HG03565 (cell line): ENCODE results near the gene JAG2.

Source experiments
- ATAC-seq: cut with Tn5 transposase; IDR thresholded peaks from one replicate; pipeline ENCODE4 v1.9.1; 2021; ENCODE audit warnings: mild to moderate bottlenecking, moderate library complexity; ENCODE audit not compliant: unreplicated experiment

Gene JAG2

DNA sequence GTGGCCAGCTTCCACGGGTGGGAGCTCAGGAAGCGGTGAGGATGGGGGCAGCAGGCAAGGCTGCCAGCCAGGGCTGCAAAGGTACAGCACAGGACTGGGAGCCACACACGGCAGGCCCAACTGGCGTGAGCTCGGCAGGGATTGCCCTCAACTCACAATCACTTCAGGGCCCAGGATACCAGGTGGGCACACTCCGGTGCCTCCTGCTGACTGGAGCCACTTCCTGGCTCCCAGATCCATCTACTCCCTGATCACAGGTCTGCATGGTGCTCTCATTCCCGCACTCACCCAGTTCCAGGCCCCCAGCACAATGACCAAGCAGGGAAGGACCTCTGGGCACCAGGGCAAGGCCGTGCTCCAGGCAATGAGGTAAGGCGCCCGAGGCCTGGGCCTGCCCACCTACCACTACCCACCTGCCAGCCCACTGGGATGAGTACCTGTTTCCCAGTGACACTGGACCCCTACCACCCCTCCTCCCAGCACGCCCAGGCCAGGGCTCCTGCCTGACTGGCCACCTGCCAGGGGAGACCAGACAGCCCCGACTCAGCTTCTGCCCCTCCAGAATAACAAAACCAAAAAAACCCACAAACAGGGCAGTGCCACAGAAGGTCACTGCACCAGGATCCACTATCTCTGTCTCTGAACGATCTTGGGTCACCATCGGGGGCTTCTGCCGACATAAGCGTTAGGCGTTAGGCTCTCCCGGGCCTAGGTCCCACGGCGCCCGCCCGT, 1.8 kb downstream of the JAG2 start:
- ATAC-seq, result no peak

DNA sequence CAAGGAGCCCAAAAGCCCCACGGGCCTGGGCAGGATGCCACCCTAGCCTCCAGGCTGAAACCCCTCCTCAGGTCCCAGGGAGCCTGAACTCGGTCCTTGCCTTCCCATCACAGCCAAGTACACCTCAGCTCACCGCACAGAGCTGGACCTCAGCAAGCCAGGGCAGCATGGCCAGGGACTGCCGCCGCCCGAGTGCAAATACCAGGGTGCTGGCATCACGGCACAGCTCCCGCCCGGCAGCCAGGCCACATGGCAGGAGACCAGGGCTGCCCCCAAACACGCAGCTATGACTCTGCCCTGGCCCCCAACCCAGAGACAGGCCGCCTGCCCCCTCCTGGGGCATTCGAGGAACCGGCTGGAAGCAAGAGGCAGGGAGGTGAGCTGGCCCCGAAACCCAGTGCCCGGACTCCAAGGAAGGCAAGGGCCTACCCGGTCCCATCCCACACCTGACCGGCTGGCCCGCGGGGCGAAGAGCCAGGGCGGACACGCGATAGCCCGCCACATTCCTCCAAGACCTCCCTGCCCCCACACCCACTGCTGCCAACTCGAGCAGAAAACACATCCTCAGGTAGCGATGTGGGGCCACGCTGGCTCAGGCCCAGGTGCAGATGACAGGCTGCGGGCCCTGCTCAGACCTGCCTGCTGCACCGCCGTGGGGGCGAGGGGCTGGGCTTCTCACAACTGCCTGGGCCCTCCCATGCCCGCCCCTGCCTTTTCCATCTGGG, 2.7 kb downstream of the JAG2 start:
- ATAC-seq, result no peak

DNA sequence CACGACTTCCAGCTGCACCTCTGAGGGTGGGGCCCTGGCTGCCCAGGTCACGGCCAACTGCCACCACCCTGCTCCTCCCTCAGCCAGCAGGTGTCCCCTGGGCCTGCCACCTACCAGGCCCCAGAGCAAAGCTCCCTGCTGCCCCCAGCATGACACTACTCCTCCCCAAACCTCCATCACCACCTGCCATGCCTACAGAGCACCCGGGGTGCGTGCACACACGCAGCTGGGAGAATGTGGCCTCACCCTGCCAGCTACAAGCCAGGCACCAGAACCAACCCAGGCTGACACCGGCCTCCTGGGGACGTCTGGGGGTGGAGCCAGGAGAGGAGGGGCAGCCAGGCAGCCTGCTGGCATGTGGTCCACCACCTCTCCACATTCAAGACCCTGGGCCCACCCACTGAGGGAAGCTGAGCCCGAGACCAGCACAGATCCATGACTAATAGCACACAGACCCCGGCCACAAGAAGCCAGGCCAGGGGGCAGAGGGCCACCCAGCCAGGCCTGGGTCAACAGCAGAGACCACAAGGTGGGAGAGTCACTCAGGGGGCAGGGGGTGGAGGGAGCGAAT, 3.4 kb downstream of the JAG2 start:
- ATAC-seq, result no peak

DNA sequence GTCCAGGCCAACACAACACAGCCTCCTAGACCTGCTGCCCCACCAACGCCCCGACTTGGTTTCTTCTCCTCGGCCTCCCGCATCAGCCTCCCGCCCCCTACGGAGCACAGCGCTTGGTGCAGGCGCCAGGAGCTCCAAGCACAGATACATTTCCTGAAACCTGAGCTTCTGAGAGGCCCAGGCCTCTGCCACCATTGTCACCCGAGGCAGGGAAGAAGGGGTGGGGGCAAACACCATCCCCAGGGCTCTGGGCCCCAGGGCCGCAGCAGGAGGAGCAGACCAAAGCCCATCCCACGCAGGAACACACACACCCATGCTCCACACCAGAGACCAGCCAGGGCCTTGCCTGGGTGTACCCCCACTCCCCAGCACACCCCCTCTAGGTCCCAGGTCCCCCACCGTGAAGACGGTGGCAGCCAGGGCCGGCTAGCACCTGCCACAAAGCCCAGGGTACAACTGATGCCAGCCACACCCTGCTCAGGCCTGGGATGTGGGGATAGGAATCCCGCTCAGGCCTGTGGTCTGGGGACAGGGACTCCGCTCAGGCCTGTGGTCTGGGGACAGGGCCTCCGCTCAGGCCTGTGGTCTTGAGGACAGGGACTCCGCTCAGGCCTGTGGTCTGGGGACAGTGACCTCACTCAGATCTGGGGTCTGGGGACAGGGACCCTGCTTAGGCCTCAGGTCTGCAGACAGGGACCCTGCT, 5.4 kb downstream of the JAG2 start:
- ATAC-seq, result no peak

DNA sequence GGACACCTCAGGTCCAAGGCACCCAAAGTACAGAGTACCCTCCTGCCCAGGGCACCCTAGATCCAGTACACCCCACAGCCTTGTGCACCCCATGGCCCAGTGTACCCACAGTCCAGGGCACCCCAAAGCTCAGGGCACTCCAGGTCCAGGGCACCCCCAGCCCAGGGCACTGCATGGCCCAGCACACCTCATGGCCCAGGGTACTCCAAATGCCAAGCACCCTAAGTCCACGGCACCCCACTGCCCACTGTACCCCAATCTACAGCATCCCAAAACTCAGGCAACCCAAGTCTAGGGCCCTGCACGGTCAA, 6.0 kb downstream of the JAG2 start:
- no peak for ATAC-seq

DNA sequence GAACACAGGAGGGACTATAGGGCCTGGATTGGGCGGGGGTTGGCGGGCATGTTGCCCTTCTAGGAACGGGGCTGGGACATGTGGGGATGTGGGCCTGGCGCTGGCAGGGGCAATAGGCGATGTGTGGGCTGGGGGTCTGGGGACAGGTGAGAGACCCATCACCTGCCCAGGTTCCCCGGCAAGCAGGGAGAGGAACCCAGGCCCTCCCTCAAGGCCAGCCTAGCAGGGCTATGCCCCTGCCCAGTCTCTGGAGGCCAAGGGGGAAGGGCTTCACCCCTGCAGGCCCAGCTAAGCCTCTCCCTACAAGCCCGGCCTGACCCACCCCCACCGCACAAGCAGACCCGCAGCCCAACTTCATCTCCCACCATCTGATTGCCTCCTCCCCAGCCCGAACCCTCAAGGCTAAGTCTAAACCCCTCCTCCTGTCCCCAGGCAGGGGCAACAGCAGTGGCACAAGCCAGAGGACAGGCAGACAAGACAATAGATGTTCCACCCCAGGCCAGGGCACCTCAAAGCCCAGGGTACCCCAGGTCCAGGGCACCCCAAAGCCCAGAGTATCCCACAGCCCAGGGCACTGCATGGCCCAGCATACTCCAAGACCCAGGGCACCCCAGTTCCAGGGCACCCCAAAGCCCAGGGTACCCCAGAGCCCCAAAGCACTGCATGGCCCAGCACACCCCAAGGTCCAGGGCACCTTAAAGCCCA, 6.5 kb downstream of the JAG2 start:
- ATAC-seq, result no peak

DNA sequence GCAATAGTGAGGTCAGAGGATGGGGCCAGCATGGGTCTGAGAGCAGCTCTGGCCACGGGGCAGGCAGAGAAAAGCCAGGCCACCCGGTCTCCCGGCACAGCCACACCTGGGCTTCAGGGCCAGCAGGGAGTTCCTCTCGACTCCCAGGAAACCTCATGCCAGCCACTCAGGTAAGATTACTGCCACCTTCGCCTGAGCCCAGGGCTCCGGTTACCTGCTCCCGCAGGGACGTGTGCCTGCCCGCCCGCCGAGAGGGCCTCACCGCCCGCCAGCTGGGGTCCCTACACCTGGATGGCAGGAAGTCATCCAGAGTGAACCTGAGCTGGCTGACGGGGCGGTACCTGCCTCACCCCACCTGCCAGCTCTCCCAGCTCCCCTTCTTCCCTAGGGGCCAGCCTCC, 7.3 kb downstream of the JAG2 start:
- ATAC-seq, result no peak

DNA sequence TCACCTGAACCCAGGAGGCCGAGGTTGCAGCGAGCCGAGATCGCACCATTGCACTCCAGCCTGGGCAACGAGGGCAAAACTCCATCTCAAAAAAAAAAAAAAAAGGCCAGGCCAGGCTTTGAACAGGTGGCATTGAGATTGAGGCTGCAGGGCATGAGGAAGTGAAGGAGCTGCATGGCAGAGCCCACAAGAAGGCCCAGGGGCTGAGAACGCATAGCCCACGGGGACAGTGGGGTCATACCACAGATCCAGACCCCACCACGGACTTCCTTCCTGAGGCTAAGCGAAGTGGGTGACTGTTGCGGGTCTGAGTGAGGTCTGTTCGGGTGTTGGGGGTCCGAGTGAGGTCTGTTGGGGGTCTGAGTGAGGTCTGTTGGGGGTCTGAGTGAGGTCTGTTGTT, 7.8 kb downstream of the JAG2 start:
- ATAC-seq, result no peak

DNA sequence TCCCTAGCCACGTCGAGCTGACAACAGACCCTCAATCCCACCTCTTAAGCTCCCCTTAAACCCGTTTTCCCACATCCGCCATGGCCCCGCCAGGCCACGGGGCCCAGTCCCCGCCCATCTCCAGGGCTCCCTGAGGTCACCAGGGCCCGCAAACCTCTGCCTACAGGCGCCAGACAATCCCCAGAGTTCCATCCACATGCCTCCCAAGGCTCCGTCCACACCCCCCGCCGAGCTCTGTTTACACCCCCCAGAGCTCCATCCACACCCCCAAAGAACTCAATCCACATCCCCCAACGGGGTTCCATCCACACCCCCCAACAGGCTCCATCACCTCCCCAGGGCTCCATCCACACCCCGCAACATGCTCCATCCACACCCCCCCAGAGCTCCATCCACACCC, 9.2 kb downstream of the JAG2 start:
- ATAC-seq, result no peak

DNA sequence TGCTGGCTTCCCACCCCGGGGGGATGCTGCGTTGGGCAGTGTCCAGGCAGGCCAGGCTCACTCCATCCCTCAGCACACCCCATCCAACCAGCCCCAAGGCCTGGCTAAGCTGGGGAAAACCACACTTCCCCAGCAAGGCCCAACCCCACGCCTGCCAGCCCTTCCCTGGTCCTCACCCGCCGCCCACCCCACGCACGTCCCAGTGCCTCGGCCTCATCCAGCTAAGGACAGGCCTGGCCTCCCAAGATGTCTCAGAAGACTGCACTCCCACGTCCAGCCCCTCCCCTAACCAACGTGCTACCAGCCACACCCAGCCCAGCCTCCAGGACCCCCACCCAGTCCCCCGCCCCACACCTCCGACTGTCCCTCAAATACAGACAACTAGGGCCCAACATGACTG, 9.8 kb downstream of the JAG2 start:
- no peak for ATAC-seq

DNA sequence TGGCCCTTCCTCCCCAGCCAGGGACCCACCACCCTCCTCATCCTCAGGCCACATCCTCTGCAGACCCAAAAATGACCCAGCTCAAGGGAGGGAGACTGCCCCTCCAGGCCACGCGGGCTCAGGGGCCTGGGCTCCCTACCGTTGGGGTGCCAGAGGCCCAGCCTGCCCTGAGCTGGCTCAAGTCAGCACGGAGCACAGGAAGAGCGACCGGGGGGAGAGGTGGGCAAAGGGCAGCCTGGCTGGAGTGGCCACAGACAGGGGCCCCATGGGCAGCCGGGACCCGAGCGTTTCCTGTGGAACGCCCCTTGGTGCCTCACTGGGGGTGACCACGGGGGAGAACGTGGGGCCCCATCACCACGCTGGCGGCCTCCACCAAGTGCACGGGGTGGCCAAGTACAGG, 10.7 kb downstream of the JAG2 start:
- ATAC-seq, result no peak

DNA sequence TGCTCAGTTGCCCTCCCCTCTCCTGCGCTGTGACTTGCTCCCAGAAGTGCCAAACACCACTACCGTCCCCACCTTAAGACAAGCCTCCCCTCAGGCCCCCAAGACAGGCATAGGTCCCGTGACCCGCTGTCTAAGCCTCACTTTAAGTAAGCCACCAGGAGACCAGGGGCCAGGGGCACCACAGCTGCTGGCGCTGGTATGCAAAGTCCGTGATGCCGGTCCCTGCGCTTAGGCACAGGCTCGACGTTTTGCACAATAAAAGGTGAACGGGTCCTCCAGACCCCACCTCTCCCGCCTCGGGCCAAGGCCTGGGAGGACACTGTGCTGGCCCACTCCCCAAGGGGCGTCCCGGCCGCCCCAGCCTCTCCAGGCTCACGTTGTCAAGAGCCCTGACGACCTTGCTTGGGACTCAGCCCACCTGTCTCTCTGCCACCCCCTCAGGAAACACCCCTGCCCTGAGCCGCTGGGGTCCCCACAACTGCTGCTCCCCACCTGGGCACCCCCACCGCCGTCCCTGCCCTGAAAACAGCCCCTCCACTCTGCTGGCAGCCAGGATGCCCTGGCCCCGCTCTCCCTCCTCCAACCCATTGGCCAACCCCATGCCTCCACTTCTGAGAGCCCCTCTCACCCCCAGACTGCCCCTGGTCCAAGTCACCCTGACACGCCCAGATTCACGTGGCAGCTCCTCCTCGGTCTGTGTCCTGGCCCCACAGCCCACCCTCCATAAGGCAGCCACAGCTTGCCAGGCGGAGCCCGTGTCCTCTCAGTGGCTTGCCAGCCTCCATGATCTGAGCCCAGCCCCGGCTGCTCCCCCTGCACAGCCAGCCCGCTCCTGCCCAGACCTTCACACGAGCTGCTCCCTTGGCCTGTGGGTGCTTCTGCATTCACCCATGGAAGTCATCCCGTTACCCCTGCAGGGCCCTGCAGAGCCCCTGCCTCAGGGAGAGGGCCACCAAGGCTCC, 11.9 kb downstream of the JAG2 start:
- ATAC-seq, result no peak

DNA sequence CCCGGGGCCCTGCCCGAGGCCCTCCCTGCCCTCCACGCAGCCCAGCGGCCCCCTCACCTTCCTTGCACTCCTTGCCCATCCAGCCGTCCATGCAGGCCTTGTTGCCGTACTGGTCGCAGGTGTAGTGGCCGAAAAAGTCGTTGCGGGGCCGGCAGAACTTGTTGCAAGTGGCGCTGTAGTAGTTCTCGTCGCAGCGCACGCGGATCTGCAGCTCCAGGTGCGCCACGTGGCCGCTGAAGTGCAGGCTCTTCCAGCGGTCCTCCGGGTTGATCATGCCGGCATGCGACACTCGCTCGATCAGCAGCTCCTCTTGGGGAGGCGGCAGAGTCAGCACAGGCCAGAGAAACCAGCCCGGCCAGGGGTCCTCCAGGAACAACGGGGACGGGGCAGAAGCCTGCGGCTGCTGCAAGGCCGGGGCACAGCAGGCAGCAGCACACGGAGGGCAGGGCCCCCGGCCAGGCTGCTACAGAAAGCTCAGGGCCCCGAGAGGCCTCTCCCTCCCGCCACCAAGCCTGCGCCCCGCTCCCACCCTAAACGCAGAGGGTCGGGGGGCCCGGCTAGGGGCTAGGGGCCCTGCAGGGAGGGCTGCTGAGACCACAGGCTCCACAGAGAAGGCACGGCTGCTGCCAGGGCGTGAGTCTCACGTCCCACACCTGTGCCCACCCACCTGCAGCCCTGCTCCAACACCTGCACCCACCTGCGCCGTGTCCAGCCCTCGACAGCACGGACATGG, 12.7 kb downstream of the JAG2 start:
- no peak for ATAC-seq

DNA sequence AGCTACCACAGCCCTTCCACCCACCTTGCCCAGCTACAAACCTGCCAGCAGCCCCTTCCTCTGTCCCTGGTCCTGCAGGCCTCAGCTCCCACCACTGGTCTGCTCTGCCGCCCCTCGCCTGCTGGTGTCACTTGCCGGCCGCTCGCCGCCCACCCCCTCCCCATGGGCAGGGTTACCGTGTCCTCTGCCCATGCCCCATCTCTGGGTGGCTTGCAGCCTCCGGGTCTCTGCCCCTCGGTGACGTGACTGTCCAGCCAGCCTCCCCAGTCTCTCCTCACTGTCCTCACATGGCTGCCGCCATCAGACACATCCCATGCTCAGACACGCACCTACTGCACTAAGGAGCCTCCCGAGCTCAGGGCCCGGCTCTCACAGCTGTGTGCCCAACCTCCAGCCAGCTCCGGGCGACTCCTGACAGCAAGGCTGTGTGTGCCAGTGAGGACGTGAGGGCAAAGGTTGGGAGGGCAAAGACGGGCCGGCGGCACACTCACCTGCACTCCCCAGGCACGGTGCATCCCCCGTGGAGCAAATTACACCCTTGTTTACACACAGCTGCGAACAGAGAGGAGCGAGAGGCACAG, 13.4 kb downstream of the JAG2 start:
- ATAC-seq, result no peak

DNA sequence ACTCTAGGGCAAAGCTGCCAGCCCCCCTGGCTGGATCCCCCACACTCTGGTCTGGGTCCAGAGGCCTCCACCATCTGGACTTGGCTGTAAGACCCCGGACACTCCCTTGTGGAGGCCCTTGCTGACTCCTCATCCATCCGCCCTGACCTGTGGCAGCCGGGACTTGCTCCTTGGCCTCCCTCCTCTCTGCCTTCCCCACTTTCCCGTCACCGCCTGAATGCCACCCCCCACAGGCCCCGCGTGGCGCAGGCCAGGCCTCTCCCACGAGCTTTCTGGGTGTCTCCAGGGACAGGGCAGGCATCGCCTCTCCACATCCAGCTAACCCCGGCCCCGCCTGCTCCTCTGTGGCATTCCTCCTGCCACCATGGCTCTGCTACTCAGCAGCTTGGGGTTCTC, 14.1 kb downstream of the JAG2 start:
- ATAC-seq, result no peak

DNA sequence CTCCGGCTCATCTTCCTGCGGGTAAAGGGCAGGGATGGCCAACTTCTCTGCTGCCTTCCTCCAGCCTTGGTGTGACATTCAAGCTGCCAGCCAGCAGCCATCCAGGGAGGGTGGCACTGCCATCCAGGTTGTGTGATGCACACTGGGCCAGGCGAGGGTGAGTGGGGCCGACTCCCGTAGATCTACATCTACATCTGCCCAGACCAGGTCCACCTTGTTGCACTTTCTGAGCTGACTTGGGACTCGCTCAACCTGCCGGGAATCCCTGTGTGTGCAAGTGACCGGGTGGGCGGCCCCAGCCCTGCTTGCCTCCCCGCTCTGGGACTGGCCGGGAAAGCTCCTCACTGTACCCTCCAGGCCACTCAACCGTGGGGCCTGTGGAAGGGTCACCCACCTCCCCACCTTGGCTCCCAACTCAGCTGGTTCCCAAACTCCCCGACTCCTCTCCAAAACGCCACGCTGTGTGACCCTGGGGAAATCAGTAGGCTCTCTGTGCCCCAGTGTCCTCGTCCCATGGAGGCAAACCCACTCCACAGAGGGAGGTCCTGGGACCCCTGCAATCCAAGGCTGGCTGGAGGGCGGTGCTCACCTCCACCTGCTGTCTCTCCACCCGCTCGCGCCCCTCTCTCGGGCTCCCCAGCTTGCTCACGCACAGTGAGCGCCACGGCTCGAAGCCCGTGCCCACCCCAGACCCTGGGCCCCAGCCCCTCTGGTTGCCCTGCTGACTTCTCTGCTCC, 14.7 kb downstream of the JAG2 start:
- no peak for ATAC-seq

DNA sequence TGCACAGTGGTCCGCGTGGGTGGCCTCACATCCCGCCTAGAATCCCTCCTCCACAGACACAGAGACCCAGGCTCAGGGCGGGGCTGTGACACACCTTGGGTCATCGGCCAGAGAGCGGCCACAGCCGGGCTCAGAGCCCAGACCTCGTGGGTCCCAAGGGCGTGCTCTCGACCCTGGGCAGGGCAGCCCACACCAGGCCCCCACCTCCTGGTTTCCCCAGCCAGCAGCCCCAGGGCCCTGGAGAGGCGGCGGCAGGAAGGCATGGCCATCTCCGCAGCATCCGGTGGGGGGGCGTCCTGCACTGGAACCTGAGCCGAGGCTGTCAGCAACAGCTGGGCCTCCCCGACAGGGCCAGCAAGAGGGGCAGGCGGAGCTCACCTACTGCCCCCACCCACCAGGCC, 15.2 kb downstream of the JAG2 start:
- ATAC-seq, result no peak

DNA sequence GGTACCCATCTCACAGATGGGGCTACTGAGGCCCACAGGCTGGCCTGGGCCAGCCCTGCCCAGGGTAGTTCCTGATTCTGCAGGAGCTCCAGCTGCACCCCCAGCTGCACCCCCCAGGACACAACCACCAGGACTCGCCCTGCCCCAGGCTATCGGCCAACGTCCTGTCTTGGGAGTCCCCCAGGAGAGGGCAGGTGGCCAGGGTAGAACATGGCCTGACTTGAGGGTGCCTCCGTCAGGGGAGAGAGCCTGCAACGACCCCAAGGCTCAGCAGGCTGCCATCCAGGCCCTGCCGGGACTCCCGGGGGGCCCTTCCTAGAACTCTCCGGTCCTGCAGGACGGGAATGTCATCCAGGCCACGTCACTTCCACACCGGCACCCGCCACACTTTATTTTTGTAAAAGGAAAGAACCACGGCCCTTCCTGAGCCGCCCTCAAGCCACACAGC, 15.8 kb downstream of the JAG2 start:
- no peak for ATAC-seq
